Stimulated activated CD4-positive, alpha-beta T cell treated with anti-CD3 and anti-CD28 coated beads, Interleukin-1b, Interleukin-23, amount 100 ng/mL, for 4 hours (primary cell): ENCODE results near the gene ARMC10.
"Not testable (repeated sequence)": the region's sequence is repeated elsewhere in the genome, so short reads cannot be mapped to it uniquely, and the experiment has no call there.

ENCODE experiments used
- DNase-seq, 2 donors: peaks; one replicate each; pipeline ENCODE4 v3.0.0-alpha.2; 2020; ENCODE audit warnings: low read depth in 2 of 2

ARMC10 gene

GRCh38 chr7:103078226-103078625 is 3.3 kb downstream of the ARMC10 start:
- DNase-seq, result not testable (repeated sequence)

GRCh38 chr7:103079836-103080235 is 4.9 kb downstream of the ARMC10 start:
- no peak for DNase-seq

DNA sequence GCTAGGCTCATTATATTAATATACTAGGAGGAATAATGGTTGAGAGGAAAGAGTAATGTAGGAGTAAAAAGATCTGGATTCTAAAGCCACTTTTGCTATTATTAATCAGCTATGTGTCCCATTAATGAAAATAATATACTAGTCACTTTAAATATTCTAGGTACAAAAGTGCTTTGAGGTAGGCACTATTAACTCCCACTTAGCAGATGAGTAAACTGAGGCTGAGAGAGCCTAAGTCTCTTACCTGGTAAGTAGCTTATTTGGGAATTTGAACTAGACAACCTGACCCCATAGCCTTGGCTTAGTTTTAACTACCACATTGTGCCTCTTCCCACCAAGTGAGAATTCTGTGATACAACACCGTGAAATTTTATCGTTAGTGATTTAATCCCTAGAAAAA is 6.0 kb downstream of the ARMC10 start:
- DNase-seq, result no peak

- DNase-seq, result no peak
Measured at GRCh38 chr7:103082497-103082896, 7.6 kb downstream of the ARMC10 start.

DNA sequence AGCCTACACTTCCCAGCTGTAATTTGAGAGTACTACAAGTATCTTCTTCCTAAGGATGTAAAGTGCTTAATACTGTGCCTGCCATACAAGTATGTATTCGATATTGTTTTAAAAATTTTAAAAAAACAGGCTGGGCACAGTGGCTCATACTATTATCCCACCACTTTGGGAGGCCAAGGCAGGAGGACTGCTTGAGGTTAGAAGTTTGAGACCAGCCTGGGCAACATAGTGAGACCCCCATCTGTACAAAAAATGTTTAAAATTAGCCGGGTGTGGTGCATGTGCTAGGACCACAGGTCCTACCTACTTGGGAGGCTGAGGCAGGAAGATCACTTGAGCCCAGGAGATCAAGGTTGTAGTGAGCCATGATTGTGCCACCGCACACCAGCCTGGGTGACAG is 8.3 kb downstream of the ARMC10 start:
- DNase-seq, result no peak

DNA sequence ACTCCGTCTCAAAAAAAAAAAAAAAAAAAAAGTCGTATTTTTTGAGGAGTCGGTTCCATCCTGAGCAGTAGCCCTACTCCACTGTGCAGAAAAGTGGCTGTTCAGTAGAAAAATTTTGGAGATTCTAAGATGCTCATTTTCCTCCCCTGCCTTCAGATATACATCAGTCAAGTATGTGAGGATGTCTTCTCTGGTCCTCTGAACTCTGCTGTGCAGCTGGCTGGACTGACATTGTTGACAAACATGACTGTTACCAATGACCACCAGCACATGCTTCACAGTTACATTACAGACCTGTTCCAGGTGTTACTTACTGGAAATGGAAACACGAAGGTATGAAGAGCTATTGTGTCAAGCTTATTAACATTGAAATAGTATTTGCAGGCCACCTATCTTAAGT is 17.4 kb downstream of the ARMC10 start:
- DNase-seq, result not testable (repeated sequence)

GRCh38 chr7:103093429-103093828 is 18.5 kb downstream of the ARMC10 start:
- no peak for DNase-seq

DNA sequence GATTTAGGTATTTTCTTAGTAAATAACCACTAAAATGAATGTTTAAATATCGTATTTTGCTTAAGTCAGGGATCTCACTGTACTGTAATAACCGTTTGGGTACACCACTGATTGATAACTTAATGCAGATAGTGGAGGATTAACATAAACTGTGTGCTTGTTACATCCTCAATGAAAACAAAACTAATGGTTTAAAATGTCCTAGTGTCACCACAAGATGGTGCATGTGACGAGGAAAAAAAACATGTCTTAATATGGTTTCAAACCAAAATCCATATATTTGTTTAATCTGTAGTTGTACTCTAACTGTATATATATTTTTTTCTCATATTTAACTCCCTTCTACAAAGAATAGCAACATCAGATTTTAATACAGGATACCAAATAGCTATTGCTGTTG is 19.2 kb downstream of the ARMC10 start:
- DNase-seq, result no peak

DNA sequence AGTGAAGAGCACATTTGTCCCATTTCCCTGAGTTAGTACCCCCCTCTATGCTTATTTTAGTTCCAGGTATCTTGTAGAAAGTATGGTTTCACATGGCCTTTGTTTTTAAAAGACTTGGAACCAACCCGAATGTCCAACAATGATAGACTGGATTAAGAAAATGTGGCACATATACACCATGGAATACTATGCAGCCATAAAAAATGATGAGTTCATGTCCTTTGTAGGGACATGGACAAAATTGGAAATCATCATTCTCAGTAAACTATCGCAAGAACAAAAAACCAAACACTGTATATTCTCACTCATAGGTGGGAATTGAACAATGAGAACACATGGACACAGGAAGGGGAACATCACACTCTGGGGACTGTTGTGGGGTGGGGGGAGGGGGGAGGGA is 20.6 kb downstream of the ARMC10 start:
- DNase-seq, result not testable (repeated sequence)

GRCh38 chr7:103097041-103097440 is 22.1 kb downstream of the ARMC10 start:
- DNase-seq, result no peak

DNA sequence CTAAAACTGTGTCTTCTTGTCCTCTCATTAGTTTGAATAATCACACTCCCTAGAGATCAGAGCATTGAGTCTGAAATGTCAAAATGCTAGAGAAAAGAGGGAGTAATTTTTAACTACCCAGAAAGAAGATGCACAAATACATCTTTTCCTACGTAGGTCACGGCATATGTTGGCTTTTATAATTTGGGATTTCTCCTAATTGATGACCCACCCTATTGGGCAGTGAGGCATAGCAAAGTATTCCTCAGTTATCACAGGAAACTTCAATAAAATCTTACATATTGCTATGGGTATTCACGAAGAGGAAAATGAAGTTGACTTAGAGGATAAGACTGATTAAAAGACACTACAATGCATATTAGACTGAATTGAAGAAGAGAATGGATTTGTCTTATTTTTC is 25.4 kb downstream of the ARMC10 start:
- DNase-seq, result no peak

- DNase-seq, result no peak
Measured at GRCh38 chr7:103101543-103101942, 26.6 kb downstream of the ARMC10 start.

- no peak for DNase-seq
Measured at GRCh38 chr7:103106005-103106702, 31.2 kb downstream of the ARMC10 start.

- DNase-seq, result not testable (repeated sequence)
Measured at GRCh38 chr7:103106703-103107070, 31.7 kb downstream of the ARMC10 start.

DNA sequence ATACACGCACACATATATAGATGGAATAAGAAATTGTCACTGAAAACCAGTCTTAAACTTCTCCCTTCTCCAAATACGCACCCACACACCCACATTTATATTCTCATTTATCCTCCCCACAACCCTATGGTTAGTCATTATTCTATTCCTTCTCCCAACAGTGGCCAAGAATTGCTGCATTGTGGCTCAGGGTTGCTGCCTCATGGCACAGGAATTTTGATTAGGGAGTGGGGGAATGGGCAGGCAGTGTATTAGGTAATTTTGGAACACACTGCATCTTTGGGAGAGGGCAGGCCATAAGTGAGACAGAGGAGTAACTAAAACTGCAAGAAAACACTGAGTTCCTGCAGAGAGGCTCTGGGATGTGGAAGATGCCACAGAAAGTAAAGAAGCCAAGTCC is 38.2 kb downstream of the ARMC10 start:
- no peak for DNase-seq

DNA sequence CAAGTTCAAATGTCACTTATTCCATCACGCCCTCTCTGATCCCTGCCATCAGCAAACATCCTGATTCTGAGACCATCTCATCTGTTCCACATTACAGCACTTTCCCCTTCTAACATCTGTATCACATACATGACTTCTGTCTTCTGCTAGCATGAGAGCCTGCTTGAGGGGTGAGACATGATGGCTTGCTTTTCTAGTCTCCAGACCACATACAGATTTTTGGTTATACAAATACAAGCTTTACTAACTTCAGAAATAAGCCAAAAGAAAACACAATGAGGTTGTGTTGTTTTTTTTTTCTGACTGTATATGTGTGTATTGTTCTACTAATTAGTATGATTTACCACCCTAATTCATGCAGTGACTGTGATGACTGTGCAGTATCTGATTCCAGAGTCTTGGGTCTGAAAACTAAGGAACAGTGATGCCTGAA is 39.7 kb downstream of the ARMC10 start:
- no peak for DNase-seq

GRCh38 chr7:103115771-103116170 is 40.8 kb downstream of the ARMC10 start:
- DNase-seq, result no peak

GRCh38 chr7:103116511-103116910 is 41.6 kb downstream of the ARMC10 start:
- no peak for DNase-seq

GRCh38 chr7:103116991-103117390 is 42.1 kb downstream of the ARMC10 start:
- DNase-seq, result no peak

DNA sequence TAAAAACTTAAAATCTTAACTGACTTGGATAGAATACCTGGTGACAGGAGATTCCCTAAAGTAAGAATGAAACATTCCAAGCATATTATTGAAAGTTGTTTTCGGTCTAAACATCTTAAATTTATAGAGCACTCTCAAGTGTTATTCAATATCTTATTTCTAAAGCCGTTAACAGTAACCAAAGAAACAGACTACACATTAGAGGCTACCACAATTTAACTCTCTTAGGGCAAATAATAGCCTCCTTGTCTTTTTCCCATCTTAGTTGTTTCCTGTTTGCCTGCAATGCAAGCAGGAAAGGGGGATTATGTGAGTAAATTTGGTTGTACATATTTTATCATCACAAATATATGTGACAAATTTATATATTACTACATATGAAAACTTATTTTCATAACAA is 42.5 kb downstream of the ARMC10 start:
- no peak for DNase-seq

DNA sequence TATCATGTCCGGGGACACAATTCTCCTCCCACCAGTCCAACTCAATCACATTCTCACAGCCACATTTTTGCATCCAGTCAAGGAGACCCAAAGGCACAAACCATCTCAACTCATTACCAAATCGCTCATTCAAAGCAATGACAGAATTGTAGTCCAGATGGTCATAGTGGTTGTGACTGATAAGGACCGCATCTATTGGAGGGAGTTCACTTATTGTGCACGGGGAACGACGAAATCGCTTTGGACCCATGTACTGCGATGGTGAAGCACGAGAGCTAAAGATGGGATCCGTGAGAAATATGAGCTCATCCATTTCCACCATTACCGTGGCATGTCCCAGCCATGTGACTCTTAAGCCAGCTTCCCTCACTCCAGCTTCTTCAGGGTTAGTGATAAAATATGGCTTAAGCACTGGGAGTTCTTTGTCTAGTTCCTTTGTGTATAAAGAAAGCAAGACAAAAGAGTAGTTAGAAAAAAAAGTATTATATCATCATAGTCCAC is 44.9 kb downstream of the ARMC10 start:
- DNase-seq, result no peak

- DNase-seq, result no peak
Measured at GRCh38 chr7:103120362-103120761, 45.4 kb downstream of the ARMC10 start.

GRCh38 chr7:103121641-103122040 is 46.7 kb downstream of the ARMC10 start:
- DNase-seq, result no peak

DNA sequence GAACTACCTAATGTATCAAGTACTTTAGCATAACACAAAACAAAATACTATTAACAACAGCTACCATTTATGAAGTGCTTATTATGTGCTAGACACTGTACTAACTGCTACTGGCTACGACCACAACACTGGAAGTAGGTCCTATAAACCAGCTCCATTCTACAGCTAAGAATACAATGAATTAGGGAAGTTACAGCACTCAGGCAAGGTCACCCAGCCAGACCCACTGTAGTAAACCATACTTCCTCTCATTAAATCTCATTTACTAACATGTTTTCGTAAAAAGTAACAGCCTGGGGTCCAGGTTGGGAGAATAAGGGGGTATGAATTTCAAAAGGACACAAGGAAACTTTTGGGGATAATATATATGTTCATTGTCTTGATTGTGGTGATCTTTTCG is 48.6 kb downstream of the ARMC10 start:
- DNase-seq, result no peak
